A549 (cell line): ENCODE data around the gene AFAP1. TPM values are rescaled to one million over a fixed set of nuclear protein-coding genes. Genes with fewer than 3 reads are reported as not detected.

Experiments
- ATAC-seq, 2 experiments: fragments of 200-7000 bp in 1 of 2; fragments of >200 bp in 1 of 2; cut with Nextera tagmentation in 1 of 2; cut with Tn5 transposase in 1 of 2; 3 replicates each; pipeline versions ENCODE4 v1.8.0 to v1.9.1; 2018 to 2020; ENCODE audit warnings: mild to moderate bottlenecking in 1 of 2, moderate library complexity in 1 of 2
- CTCF ChIA-PET: fragments of 300-600 bp; sonication (Branson Sonifier 250); formaldehyde crosslinking; extraction: SDS; loops from one replicate; lab custom pipeline; 2021; ENCODE audit warnings: antibody characterized with exemption, inconsistent platforms; lab: Yijun Ruan, JAX
- POLR2A ChIA-PET: fragments of 350-600 bp; formaldehyde crosslinking; extraction: SDS; loops from one replicate; lab custom pipeline; 2021; ENCODE audit warnings: antibody characterized with exemption, inconsistent platforms; lab: Yijun Ruan, JAX
- DNase-seq, 2 experiments: peaks; one replicate each; pipeline versions ENCODE4 v3.0.0 to v3.0.0-alpha.2; 2011 to 2016; ENCODE audit warnings: low read depth in 1 of 2, low spot score in 1 of 2
- FAIRE-seq: peaks from 2 replicates; lab custom pipeline; 2011; peaks lifted over from hg19 to GRCh38; lab: Jason Lieb, UNC
- H3K27ac ChIP-seq, 2 experiments: fragments of >200 bp; sonication (Bioruptor Twin); formaldehyde crosslinking; 3 replicates each; pipeline ENCODE4 v1.5.1; 2016 to 2017
- H3K4me1 ChIP-seq: fragments of >200 bp; sonication (Bioruptor Twin); formaldehyde crosslinking; 3 replicates; pipeline ENCODE4 v1.6.1; 2016
- H3K4me2 ChIP-seq: fragments of >200 bp; sonication (Bioruptor Twin); formaldehyde crosslinking; 3 replicates; pipeline ENCODE4 v1.6.1; 2016
- H3K4me3 ChIP-seq: fragments of >200 bp; sonication (Bioruptor Twin); formaldehyde crosslinking; 3 replicates; pipeline ENCODE4 v1.5.1; 2016
- H3K9me3 ChIP-seq: fragments of >200 bp; sonication (Bioruptor Twin); formaldehyde crosslinking; 3 replicates; pipeline ENCODE4 v1.6.1; 2016
- ATOH8 ChIP-seq: fragments of 250-450 bp; sonication (Bioruptor Pico); IDR thresholded peaks from 2 replicates; pipeline ENCODE4 v1.5.0; 2020; ENCODE audit warnings: low read depth, mild to moderate bottlenecking, moderate library complexity
- CBX2 ChIP-seq: fragments of 200-600 bp; sonication (generic); IDR thresholded peaks from 2 replicates; pipeline ENCODE4 v1.6.1; 2016; ENCODE audit warnings: low read depth, mild to moderate bottlenecking, borderline replicate concordance
- EHF ChIP-seq: fragments of 250-450 bp; sonication (Bioruptor Pico); IDR thresholded peaks from 2 replicates; pipeline ENCODE4 v1.5.0; 2020; ENCODE audit warnings: mild to moderate bottlenecking
- FOSB ChIP-seq: fragments of 250-450 bp; sonication (Bioruptor Pico); IDR thresholded peaks from 2 replicates; pipeline ENCODE4 v1.5.0; 2020; ENCODE audit warnings: mild to moderate bottlenecking, moderate library complexity
- HMGXB4 ChIP-seq: fragments of 250-450 bp; sonication (Bioruptor Pico); IDR thresholded peaks from 2 replicates; pipeline ENCODE4 v1.5.0; 2021; ENCODE audit warnings: mild to moderate bottlenecking, moderate library complexity, borderline replicate concordance
- HOXB5 ChIP-seq: fragments of 250-450 bp; sonication (Bioruptor Pico); IDR thresholded peaks from 2 replicates; pipeline ENCODE4 v1.5.0; 2020; ENCODE audit warnings: mild to moderate bottlenecking, moderate library complexity
- JUN ChIP-seq, 2 experiments: fragments of >200 bp; sonication (Bioruptor Twin); formaldehyde crosslinking; IDR thresholded peaks; 2 replicates in 1 of 2; 3 replicates in 1 of 2; pipeline ENCODE4 v1.6.1; 2016 to 2017
- KDM1A ChIP-seq: fragments of 200-600 bp; sonication (generic); IDR thresholded peaks from 2 replicates; pipeline ENCODE4 v1.6.1; 2016; ENCODE audit warnings: low read depth, mild to moderate bottlenecking
- NPAS2 ChIP-seq: fragments of 250-450 bp; sonication (Bioruptor Pico); IDR thresholded peaks from 2 replicates; pipeline ENCODE4 v1.8.0; 2022; ENCODE audit warnings: mild to moderate bottlenecking, moderate library complexity, borderline replicate concordance
- POLR2A ChIP-seq: IDR thresholded peaks from 2 replicates; pipeline ENCODE4 v1.6.1; 2012; ENCODE audit warnings: mild to moderate bottlenecking, low read length
- TFCP2L1 ChIP-seq: fragments of 250-450 bp; sonication (Bioruptor Pico); IDR thresholded peaks from 2 replicates; pipeline ENCODE4 v1.5.0; 2021; ENCODE audit warnings: mild to moderate bottlenecking
- ZC3H11A ChIP-seq: fragments of 450-650 bp; IDR thresholded peaks from 2 replicates; pipeline ENCODE4 v1.6.1; 2014; ENCODE audit warnings: antibody characterized with exemption, mild to moderate bottlenecking
- ZNF302 ChIP-seq: fragments of 250-450 bp; sonication (Bioruptor Pico); IDR thresholded peaks from 2 replicates; pipeline ENCODE4 v1.9.0; 2021; ENCODE audit warnings: inconsistent platforms, mild to moderate bottlenecking, moderate library complexity
- ZSCAN20 ChIP-seq: fragments of 250-450 bp; sonication (Bioruptor Pico); IDR thresholded peaks from 2 replicates; pipeline ENCODE4 v1.8.0; 2022; ENCODE audit warnings: mild to moderate bottlenecking, moderate library complexity
- WGBS: methylation state at CpG from one replicate; pipeline ENCODE4 v1.1.6; 2017; ENCODE audit errors: missing lambda C conversion rate; 5-methylcytosine and 5-hydroxymethylcytosine counted together
- polyA plus RNA-seq, 4 experiments: library from polyadenylated mRNA; depleted of rRNA in 3 of 4; stranded (reverse); fragments of >200 nt; fragmentation: RNase III in 1 of 4; extraction: RNeasy Plus Mini Kit Qiagen cat#74134 plus additional on column Dnase treatment in 1 of 4; gene quantifications; 2 replicates in 3 of 4; 3 replicates in 1 of 4; pipeline ENCODE4 v1.2.3, GENCODE V29; 2011 to 2017
- TF ChIP-seq, protein P1 (sequence below): fragments of 150-350 bp; IDR thresholded peaks from 2 replicates; pipeline ENCODE4 v1.6.1; 2014; ENCODE audit warnings: low read depth, mild to moderate bottlenecking, low read length
- TF ChIP-seq, protein P2 (sequence below): IDR thresholded peaks from 2 replicates; pipeline ENCODE4 v1.6.1; 2012
- TF ChIP-seq, protein P3 (sequence below): IDR thresholded peaks from 2 replicates; pipeline ENCODE4 v1.6.1; 2012
- TF ChIP-seq, protein P4 (sequence below): fragments of 450-650 bp; IDR thresholded peaks from 2 replicates; pipeline ENCODE4 v1.6.1; 2014; ENCODE audit warnings: antibody characterized with exemption
- TF ChIP-seq, protein P5 (sequence below): IDR thresholded peaks from 2 replicates; pipeline ENCODE4 v1.6.1; 2012; ENCODE audit warnings: low read depth, borderline replicate concordance

AFAP1 gene
- polyA plus RNA-seq, 2 of the 4 experiments (the other 2 are of a cell fraction): 25.4 to 29.6 TPM

- H3K27ac ChIP-seq: no peak overlapping the region
- POLR2A ChIA-PET: no interaction called here
- TF ChIP-seq, protein P1, sequence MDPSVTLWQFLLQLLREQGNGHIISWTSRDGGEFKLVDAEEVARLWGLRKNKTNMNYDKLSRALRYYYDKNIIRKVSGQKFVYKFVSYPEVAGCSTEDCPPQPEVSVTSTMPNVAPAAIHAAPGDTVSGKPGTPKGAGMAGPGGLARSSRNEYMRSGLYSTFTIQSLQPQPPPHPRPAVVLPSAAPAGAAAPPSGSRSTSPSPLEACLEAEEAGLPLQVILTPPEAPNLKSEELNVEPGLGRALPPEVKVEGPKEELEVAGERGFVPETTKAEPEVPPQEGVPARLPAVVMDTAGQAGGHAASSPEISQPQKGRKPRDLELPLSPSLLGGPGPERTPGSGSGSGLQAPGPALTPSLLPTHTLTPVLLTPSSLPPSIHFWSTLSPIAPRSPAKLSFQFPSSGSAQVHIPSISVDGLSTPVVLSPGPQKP: no peak
- TF ChIP-seq CBX2: no peak
- no peak overlapping the region for H3K4me3 ChIP-seq
- FAIRE-seq (no peak), ATAC-seq (peak in 1 of 2 experiments; percentile 14; a peak in 1 of 6 replicates), DNase-seq (peak in 1 of 2 experiments; percentile 11)
- 80% methylated on average over 10 of the region's 10 CpGs for WGBS
- no peak overlapping the region for H3K4me2 ChIP-seq
- CTCF ChIA-PET: interaction anchor here (1.5 kb wide), 1 partner anchor 222 kb away, joined by 3 read pairs; no protein-coding TSS in a partner anchor
- peaks cover 13% of the 10 kb centered on the region for H3K4me1 ChIP-seq
- H3K9me3 ChIP-seq: no peaks in the 10 kb centered on the region
Observed at GRCh38 chr4:7763788-7764187, 175.9 kb downstream of the AFAP1 start.

DNA sequence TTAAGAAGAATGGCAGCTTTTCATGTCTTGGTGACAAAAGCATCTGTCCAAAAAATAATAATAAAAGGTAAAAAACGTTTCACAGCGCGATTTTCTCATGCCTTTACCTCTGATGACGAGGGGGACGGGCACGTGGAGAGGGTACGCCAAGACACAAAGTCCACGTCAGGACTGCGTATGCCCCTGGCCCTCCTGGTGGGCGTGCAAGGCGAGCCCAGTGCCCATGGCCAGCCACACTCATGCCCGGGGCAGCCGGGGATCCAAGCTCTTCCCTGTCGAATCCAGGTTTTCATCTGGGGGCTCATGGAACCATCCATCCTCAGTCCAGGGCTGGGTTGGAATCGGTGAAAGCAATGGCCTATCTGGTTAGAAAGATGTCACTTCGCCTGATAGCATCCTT is 176.6 kb downstream of the AFAP1 start:
- TF ChIP-seq, protein P2, sequence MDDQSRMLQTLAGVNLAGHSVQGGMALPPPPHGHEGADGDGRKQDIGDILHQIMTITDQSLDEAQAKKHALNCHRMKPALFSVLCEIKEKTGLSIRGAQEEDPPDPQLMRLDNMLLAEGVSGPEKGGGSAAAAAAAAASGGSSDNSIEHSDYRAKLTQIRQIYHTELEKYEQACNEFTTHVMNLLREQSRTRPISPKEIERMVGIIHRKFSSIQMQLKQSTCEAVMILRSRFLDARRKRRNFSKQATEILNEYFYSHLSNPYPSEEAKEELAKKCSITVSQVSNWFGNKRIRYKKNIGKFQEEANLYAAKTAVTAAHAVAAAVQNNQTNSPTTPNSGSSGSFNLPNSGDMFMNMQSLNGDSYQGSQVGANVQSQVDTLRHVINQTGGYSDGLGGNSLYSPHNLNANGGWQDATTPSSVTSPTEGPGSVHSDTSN: no peak
- TF ChIP-seq EHF (no peak), ZC3H11A (no peak), KDM1A (no peak)
- Histone ChIP-seq H3K9me3 (no peaks in the 10 kb centered on the region), H3K4me1 (peaks cover 13% of the 10 kb centered on the region), H3K4me3 (no peak overlapping the region), H3K27ac (no peak overlapping the region), H3K4me2 (no peak overlapping the region)
- ChIA-PET POLR2A (no interaction called here), CTCF (no interaction called here)
- ATAC-seq: no peak
- DNase-seq: no peak
- no peak for FAIRE-seq
- WGBS: 90% methylated on average over 16 of the region's 16 CpGs

- ChIA-PET CTCF (interaction anchor here (0.8 to 1.8 kb wide), 12 partner anchors 9 to 239 kb away, joined by 3 to 13 read pairs (median 3); no protein-coding TSS in a partner anchor), POLR2A (no interaction called here)
- Histone ChIP-seq H3K4me2 (no peak overlapping the region), H3K4me3 (no peak overlapping the region), H3K27ac (no peak overlapping the region), H3K4me1 (peaks cover 13% of the 10 kb centered on the region), H3K9me3 (no peaks in the 10 kb centered on the region)
- ATAC-seq (no peak), FAIRE-seq (no peak), DNase-seq (no peak)
- 89% methylated on average over 12 of the region's 15 CpGs for WGBS
- TF ChIP-seq JUN (IDR thresholded peaks at IDR 0.05) (no peak), ZSCAN20 (CRISPR knock-in tag) (no peak), TFCP2L1 (CRISPR knock-in tag) (no peak), NPAS2 (CRISPR knock-in tag) (no peak), ZNF302 (CRISPR knock-in tag) (no peak), HOXB5 (CRISPR knock-in tag) (no peak), ATOH8 (CRISPR knock-in tag) (no peak), HMGXB4 (no peak), FOSB (CRISPR knock-in tag) (no peak), POLR2A (no peak)
- TF ChIP-seq, protein P3, sequence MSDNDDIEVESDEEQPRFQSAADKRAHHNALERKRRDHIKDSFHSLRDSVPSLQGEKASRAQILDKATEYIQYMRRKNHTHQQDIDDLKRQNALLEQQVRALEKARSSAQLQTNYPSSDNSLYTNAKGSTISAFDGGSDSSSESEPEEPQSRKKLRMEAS: no peak
- TF ChIP-seq, protein P4, sequence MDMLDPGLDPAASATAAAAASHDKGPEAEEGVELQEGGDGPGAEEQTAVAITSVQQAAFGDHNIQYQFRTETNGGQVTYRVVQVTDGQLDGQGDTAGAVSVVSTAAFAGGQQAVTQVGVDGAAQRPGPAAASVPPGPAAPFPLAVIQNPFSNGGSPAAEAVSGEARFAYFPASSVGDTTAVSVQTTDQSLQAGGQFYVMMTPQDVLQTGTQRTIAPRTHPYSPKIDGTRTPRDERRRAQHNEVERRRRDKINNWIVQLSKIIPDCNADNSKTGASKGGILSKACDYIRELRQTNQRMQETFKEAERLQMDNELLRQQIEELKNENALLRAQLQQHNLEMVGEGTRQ: no peak
- TF ChIP-seq, protein P5, sequence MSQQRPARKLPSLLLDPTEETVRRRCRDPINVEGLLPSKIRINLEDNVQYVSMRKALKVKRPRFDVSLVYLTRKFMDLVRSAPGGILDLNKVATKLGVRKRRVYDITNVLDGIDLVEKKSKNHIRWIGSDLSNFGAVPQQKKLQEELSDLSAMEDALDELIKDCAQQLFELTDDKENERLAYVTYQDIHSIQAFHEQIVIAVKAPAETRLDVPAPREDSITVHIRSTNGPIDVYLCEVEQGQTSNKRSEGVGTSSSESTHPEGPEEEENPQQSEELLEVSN: no peak
Observed at GRCh38 chr4:7762376-7763030, 177.2 kb downstream of the AFAP1 start.
